GM12873 (cell line): ENCODE measurements around the gene AFF1.

Experiments
- TF ChIP-seq, protein P1 (sequence below): IDR thresholded peaks from 2 replicates; pipeline ENCODE4 v1.5.1; 2012; ENCODE audit warnings: low read depth, mild to moderate bottlenecking, moderate library complexity, low read length, control low read depth; ENCODE audit not compliant: insufficient read depth; ENCODE audit errors: missing control alignments

The AFF1 gene

DNA sequence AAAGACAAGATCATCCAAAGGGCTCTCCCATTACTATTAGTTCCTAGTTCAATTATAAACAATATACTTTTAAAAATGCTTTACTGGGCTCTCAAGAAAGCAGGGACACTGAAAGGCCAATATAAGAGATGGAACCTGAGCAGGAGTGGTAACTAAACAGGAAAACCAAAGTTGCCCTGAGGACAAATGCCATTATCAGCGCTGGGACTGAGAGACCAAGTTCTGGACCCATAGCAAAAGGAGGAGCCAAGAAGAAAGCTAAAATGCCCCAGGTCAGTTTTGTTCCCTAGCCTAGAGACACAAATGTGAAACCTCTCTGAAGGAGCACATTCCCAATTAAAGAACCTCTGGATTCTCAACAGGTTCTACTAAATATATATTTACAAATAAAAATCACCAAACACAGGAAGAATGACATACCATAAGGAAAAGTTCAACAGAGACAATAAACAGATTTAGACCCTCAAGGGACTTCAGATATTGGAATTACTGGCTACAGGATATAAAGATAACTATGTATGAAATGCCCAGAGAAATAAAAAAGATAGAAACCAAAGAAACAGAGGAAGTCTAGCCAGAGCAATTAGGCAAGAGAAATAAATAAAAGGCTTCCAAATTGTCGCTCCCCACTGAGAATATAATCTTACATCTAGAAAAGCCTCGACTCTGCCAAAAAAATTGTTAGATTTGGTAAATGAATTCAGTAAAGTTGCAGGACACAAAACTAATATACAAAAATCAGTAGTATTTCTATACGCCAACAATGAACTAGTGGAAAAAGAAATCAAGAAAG, 218.5 kb downstream of the AFF1 start:
- TF ChIP-seq, protein P1, sequence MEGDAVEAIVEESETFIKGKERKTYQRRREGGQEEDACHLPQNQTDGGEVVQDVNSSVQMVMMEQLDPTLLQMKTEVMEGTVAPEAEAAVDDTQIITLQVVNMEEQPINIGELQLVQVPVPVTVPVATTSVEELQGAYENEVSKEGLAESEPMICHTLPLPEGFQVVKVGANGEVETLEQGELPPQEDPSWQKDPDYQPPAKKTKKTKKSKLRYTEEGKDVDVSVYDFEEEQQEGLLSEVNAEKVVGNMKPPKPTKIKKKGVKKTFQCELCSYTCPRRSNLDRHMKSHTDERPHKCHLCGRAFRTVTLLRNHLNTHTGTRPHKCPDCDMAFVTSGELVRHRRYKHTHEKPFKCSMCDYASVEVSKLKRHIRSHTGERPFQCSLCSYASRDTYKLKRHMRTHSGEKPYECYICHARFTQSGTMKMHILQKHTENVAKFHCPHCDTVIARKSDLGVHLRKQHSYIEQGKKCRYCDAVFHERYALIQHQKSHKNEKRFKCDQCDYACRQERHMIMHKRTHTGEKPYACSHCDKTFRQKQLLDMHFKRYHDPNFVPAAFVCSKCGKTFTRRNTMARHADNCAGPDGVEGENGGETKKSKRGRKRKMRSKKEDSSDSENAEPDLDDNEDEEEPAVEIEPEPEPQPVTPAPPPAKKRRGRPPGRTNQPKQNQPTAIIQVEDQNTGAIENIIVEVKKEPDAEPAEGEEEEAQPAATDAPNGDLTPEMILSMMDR: no peak

DNA sequence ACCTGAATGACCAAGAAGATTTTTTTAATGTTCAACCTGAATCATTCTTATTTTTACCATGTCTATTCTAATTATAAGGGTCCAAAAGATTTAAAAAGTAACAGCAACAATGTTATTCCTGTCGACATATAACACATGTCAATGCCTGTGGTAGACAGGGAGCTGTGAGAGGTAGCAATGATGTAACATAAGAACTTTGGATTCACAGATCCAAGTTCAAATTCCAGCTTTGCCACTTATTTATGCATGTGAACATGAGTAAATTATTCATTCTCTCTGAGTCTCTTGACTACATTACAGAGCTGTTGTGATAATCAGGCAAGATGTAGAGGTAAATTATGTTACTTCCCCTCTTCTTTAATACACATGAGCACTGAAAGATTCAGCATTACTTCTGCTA, 231.1 kb downstream of the AFF1 start:
- TF ChIP-seq, protein P1: no peak

DNA sequence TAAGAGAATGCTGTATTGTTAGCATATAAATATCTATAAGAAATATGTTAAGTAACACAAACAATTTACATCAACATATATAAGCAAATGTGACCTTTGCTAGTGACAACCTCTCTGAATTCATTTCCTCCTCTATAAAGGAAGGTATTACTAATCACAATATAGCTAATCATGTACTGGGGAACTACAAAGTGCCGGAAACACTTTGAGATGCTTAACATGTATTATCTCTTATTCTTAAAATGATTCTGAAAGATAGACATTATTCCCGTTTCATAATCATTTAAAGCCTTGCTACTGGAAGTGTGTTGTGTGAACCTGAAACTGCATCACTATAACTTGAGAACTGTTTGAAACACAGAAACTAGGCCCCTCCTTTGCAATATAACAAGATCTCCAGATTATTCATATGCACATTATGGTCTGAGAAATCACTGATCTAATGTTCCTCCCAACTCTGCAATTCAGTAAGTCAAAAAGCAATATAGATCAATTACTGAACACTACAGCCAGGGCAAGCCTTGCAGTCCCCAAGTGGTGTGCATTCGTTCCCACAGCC, 231.6 kb downstream of the AFF1 start:
- TF ChIP-seq, protein P1: no peak

DNA sequence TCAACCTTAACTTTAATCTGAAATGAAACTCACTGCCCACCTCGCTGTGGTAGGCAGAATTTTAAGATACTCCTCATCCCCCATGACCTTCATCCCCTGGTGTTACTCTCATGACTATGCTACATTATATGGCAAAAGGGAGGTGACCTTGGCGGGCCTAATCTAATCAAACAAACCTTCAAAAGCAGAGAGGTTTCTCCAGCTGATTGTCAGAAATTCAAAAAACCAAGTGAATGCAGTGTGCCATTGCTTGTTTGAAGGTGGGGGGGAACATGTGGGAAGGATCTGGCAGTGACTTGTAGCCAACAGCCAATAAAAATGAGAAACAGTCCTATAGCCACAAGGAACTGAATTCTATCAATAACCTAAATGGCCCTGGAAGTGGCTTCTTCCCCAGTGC, 237.1 kb downstream of the AFF1 start:
- TF ChIP-seq, protein P1: no peak

DNA sequence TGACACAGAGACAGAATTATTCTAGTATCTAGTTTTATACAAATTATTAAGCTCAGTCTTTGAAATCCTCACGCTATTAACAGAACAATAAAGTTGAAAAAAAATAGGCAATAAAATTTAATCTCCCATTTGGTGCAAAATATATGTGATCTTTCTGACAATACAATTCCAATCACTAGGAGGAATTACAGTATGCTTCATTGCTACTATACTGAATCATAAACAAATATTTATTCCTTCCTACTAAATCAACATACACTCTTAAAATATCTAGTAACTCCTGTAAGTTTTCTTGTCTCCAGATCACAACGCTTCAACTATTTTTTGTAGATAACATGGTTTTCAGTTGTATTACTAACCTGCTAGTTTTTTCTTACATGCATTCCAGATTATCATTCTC, 239.9 kb downstream of the AFF1 start:
- TF ChIP-seq, protein P1: no peak

DNA sequence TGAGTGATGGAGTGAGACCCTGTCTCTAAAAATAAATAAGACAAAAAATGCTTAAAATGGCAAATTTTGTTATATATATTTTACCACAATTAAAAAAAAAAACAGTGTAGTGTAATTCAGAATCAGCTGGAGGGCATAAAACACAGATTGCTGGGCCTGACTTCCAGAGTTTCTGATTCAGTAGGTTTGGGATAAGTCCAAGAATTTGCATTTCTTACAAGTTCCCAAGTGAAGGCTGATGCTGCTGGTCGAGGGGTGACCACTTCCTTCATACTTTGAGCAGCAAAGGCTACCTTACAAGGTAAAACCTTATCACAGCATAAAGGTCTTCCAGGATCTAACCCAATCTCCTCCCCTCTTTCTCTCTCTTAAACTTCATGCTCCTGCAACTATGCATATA, 244.9 kb downstream of the AFF1 start:
- TF ChIP-seq, protein P1: no peak

DNA sequence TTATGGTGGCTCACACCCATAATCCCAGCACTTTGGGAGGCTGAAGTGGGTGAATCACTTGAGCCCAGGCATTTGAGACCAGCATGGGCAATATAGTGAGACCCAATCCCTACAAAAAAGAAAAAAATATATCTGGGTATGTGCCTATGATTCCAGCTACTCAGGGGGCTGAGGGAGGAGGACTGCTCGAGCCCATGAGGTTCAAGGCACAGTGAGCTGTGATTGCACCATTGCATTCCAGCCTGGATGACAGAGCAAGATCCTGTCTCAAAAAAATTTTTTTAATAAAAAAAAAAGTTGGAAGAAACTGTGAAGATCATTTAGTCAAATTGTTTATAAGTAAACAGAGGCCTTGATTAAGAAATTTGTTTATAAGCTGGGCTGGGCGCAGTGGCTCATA, 246.0 kb downstream of the AFF1 start:
- TF ChIP-seq, protein P1: no peak
